Liver (tissue), 9 donors: ENCODE measurements around the gene ATP2C2. TPM values are rescaled to one million over a fixed set of nuclear protein-coding genes. Genes with fewer than 3 reads are reported as not detected.

Source experiments
- DNase-seq: peaks from one replicate; pipeline ENCODE4 v3.0.0-alpha.2; 2017; ENCODE audit warnings: low spot score
- H3K27ac ChIP-seq, 2 donors: one replicate each; pipeline ENCODE4 v1.7.0; 2013; ENCODE audit warnings: inconsistent platforms in 2 of 2, low read length in 2 of 2, control low read depth in 1 of 2, low read depth in 1 of 2, mild to moderate bottlenecking in 1 of 2
- H3K27me3 ChIP-seq, 4 donors: one replicate each; pipeline versions ENCODE4 v1.6.1 to v1.7.0; 2013; ENCODE audit warnings: low read length in 3 of 4, inconsistent platforms in 1 of 4, mild to moderate bottlenecking in 1 of 4, moderate library complexity in 1 of 4; ENCODE audit not compliant: control insufficient read depth in 4 of 4, insufficient read depth in 4 of 4
- H3K36me3 ChIP-seq, 4 donors: one replicate each; pipeline versions ENCODE4 v1.6.1 to v1.7.0; 2013; ENCODE audit warnings: low read length in 3 of 4, mild to moderate bottlenecking in 3 of 4, low read depth in 1 of 4, moderate library complexity in 1 of 4; ENCODE audit not compliant: control insufficient read depth in 4 of 4, insufficient read depth in 3 of 4
- H3K4me1 ChIP-seq, 4 donors: one replicate each; pipeline versions ENCODE4 v1.6.1 to v1.7.0; 2013; ENCODE audit warnings: low read length in 3 of 4, mild to moderate bottlenecking in 3 of 4, moderate library complexity in 1 of 4; ENCODE audit not compliant: control insufficient read depth in 4 of 4, insufficient read depth in 4 of 4
- H3K4me3 ChIP-seq, 3 donors: one replicate each; pipeline versions ENCODE4 v1.6.1 to v1.7.0; 2013; ENCODE audit warnings: low read length in 3 of 3, control low read depth in 1 of 3, low read depth in 1 of 3, mild to moderate bottlenecking in 1 of 3
- H3K9ac ChIP-seq, 2 donors: one replicate each; pipeline ENCODE4 v1.7.0; 2013; ENCODE audit warnings: low read length in 2 of 2, mild to moderate bottlenecking in 2 of 2, moderate library complexity in 2 of 2, control low read depth in 1 of 2, low read depth in 1 of 2
- H3K9me3 ChIP-seq, 4 donors: one replicate each; pipeline versions ENCODE4 v1.6.1 to v1.7.0; 2013; ENCODE audit warnings: low read length in 3 of 4; ENCODE audit not compliant: control insufficient read depth in 4 of 4
- EGR1 ChIP-seq, 2 donors: IDR thresholded peaks; 2 replicates each; pipeline ENCODE4 v1.6.1; 2016 to 2018; ENCODE audit warnings: antibody characterized with exemption in 2 of 2, low read depth in 2 of 2
- FOXA1 ChIP-seq: IDR thresholded peaks from 2 replicates; pipeline ENCODE4 v1.6.1; 2016; ENCODE audit warnings: antibody characterized with exemption
- FOXA2 ChIP-seq: IDR thresholded peaks from 2 replicates; pipeline ENCODE4 v1.6.1; 2016; ENCODE audit warnings: antibody characterized with exemption
- GABPA ChIP-seq, 2 donors: IDR thresholded peaks in 1 of 2; conservative IDR thresholded peaks in 1 of 2; 2 replicates each; pipeline ENCODE4 v1.6.1; 2016; ENCODE audit warnings: antibody characterized with exemption in 2 of 2, mild to moderate bottlenecking in 1 of 2, moderate library complexity in 1 of 2
- HNF4A ChIP-seq, 2 donors: conservative IDR thresholded peaks; 2 replicates each; pipeline ENCODE4 v1.6.1; 2016; ENCODE audit warnings: antibody characterized with exemption in 2 of 2, mild to moderate bottlenecking in 2 of 2
- HNF4G ChIP-seq: IDR thresholded peaks from 2 replicates; pipeline ENCODE4 v1.6.1; 2016; ENCODE audit warnings: antibody characterized with exemption
- JUND ChIP-seq, 2 donors: IDR thresholded peaks; 2 replicates each; pipeline ENCODE4 v1.6.1; 2016; ENCODE audit warnings: antibody characterized with exemption in 2 of 2
- NR2F2 ChIP-seq: IDR thresholded peaks from 2 replicates; pipeline ENCODE4 v1.6.1; 2016; ENCODE audit warnings: antibody characterized with exemption
- RAD21 ChIP-seq, 2 donors: IDR thresholded peaks; 2 replicates each; pipeline ENCODE4 v1.6.1; 2016; ENCODE audit warnings: antibody characterized with exemption in 2 of 2, mild to moderate bottlenecking in 2 of 2
- RXRA ChIP-seq, 2 donors: IDR thresholded peaks; 2 replicates each; pipeline ENCODE4 v1.6.1; 2017 to 2018; ENCODE audit warnings: antibody characterized with exemption in 2 of 2, mild to moderate bottlenecking in 1 of 2
- SP1 ChIP-seq: IDR thresholded peaks from 2 replicates; pipeline ENCODE4 v1.6.1; 2018; ENCODE audit warnings: antibody characterized with exemption, mild to moderate bottlenecking
- TAF1 ChIP-seq: conservative IDR thresholded peaks from 2 replicates; pipeline ENCODE4 v1.6.1; 2016; ENCODE audit warnings: antibody characterized with exemption, mild to moderate bottlenecking
- YY1 ChIP-seq: IDR thresholded peaks from 2 replicates; pipeline ENCODE4 v1.6.1; 2016; ENCODE audit warnings: antibody characterized with exemption, mild to moderate bottlenecking
- WGBS: extraction: QIAGEN DNeasy Blood & Tissue Kit; methylation state at CpG from one replicate; pipeline ENCODE4 v1.1.7; 2013; 5-methylcytosine and 5-hydroxymethylcytosine counted together
- polyA plus RNA-seq, 2 donors: library from polyadenylated mRNA; stranded (reverse) in 1 of 2; unstranded in 1 of 2; fragments of 200-250 nt in 1 of 2; fragments of >200 nt in 1 of 2; fragmentation: Nextera tagmentation in 1 of 2; extraction: Ambion mirVana in 1 of 2; gene quantifications; one replicate each; pipeline versions ENCODE4 v1.2.1 to v1.2.3, GENCODE V29; 2013 to 2015
- total RNA-seq, 2 donors: library from RNA; depleted of rRNA; stranded (reverse); fragments of >200 nt; gene quantifications; one replicate each; pipeline ENCODE4 v1.2.3, GENCODE V29; 2014
- TF ChIP-seq, protein P1 (sequence below): IDR thresholded peaks from 2 replicates; pipeline ENCODE4 v1.6.1; 2016; ENCODE audit warnings: antibody characterized with exemption
- TF ChIP-seq, protein P2 (sequence below): fragments of 150-350 bp; IDR thresholded peaks from 2 replicates; pipeline ENCODE4 v1.5.1; 2017; ENCODE audit warnings: improper control_type of control experiment, low read depth, low read length; ENCODE audit not compliant: missing input control
- TF ChIP-seq, protein P3 (sequence below): IDR thresholded peaks from 2 replicates; pipeline ENCODE4 v1.6.1; 2016; ENCODE audit warnings: antibody characterized with exemption
- TF ChIP-seq, protein P4 (sequence below): IDR thresholded peaks from 2 replicates; pipeline ENCODE4 v1.6.1; 2016; ENCODE audit warnings: antibody characterized with exemption, mild to moderate bottlenecking
- donor health status: healthy.
- donor health status: healthy.
- donor health status: healthy.
- donor health status: healthy.
- donor health status: healthy.

The ATP2C2 gene
- total and polyA plus RNA-seq, 4 donors = 0.05 to 0.33 (median 0.22) TPM

DNA sequence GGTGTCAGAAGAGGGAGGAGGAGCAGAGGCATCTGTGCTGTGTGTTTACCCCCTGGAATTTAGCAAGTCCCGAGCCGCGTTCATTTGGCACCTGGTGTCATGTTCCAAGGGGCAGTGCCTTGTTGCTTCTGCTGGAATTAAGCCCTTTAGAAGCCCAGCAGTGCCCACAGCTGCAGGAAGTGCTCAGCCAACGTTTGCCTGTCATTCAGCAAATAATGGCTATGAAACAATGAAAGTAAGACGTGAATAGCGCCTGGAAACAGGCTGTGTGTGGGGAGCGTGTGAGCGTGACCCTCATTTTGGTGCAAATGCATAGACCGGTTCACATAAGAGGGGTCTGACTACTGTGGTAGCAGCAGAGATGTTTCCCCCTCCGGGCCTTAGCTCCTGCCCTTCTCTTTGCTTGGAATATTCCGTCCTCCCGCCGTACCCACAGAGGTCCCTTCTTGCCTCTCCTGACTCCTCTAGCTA, 5.8 kb upstream of the ATP2C2 start:
- Histone ChIP-seq H3K36me3 (no peaks in the 10 kb centered on the region), H3K27me3 (peaks cover 0 to 4% (median 1%) of the 10 kb centered on the region in 4 donors), H3K9ac (no peak overlapping the region), H3K4me3 (no peak overlapping the region), H3K9me3 (no peaks in the 10 kb centered on the region), H3K4me1 (no peaks in the 10 kb centered on the region), H3K27ac (no peak overlapping the region)
- WGBS = 64% methylated on average over 13 of the region's 13 CpGs
- no peak for DNase-seq
- no peak for TF ChIP-seq HNF4A (conservative IDR thresholded peaks at IDR 0.05)
- no peak for TF ChIP-seq GABPA (IDR thresholded peaks at IDR 0.05 in 1 of 2, conservative IDR thresholded peaks at IDR 0.05 in 1 of 2)
- no peak for TF ChIP-seq YY1
- no peak for TF ChIP-seq JUND (IDR thresholded peaks at IDR 0.05)
- TF ChIP-seq, protein P1, sequence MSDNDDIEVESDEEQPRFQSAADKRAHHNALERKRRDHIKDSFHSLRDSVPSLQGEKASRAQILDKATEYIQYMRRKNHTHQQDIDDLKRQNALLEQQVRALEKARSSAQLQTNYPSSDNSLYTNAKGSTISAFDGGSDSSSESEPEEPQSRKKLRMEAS = no peak

DNA sequence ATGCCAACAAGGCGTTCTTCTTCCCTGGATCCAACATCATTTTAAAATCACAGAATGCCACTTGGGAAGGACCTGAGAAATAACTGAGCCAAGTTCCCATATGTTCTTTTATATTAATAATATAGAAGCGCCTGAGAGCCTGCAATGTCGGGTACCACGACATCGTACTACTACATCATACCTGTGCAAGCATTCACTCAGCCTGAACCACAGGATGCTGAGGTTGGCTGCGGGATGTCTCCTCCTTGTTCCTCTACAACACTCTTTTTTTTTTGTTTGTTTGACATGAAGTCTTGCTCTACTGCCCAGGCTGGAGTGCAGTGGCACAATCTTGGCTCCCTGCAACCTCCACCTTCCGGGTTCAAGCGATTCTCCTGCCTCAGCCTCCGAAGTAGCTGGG, 2.1 kb upstream of the ATP2C2 start:
- H3K27ac ChIP-seq = no peak overlapping the region
- H3K9me3 ChIP-seq = no peaks in the 10 kb centered on the region
- no peak for TF ChIP-seq NR2F2
- no peak for TF ChIP-seq EGR1 (IDR thresholded peaks at IDR 0.05; ENCODE audit: low read depth in 2 of 2)
- TF ChIP-seq HNF4A (conservative IDR thresholded peaks at IDR 0.05) = no peak
- TF ChIP-seq RAD21 (IDR thresholded peaks at IDR 0.05) = no peak
- TF ChIP-seq GABPA (IDR thresholded peaks at IDR 0.05 in 1 of 2, conservative IDR thresholded peaks at IDR 0.05 in 1 of 2) = no peak
- TF ChIP-seq, protein P2, sequence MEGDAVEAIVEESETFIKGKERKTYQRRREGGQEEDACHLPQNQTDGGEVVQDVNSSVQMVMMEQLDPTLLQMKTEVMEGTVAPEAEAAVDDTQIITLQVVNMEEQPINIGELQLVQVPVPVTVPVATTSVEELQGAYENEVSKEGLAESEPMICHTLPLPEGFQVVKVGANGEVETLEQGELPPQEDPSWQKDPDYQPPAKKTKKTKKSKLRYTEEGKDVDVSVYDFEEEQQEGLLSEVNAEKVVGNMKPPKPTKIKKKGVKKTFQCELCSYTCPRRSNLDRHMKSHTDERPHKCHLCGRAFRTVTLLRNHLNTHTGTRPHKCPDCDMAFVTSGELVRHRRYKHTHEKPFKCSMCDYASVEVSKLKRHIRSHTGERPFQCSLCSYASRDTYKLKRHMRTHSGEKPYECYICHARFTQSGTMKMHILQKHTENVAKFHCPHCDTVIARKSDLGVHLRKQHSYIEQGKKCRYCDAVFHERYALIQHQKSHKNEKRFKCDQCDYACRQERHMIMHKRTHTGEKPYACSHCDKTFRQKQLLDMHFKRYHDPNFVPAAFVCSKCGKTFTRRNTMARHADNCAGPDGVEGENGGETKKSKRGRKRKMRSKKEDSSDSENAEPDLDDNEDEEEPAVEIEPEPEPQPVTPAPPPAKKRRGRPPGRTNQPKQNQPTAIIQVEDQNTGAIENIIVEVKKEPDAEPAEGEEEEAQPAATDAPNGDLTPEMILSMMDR = no peak
- no peak for TF ChIP-seq YY1
- no peak for TF ChIP-seq FOXA1
- TF ChIP-seq RXRA (IDR thresholded peaks at IDR 0.05) = no peak
- TF ChIP-seq, protein P3, sequence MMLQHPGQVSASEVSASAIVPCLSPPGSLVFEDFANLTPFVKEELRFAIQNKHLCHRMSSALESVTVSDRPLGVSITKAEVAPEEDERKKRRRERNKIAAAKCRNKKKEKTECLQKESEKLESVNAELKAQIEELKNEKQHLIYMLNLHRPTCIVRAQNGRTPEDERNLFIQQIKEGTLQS = no peak
- TF ChIP-seq, protein P4, sequence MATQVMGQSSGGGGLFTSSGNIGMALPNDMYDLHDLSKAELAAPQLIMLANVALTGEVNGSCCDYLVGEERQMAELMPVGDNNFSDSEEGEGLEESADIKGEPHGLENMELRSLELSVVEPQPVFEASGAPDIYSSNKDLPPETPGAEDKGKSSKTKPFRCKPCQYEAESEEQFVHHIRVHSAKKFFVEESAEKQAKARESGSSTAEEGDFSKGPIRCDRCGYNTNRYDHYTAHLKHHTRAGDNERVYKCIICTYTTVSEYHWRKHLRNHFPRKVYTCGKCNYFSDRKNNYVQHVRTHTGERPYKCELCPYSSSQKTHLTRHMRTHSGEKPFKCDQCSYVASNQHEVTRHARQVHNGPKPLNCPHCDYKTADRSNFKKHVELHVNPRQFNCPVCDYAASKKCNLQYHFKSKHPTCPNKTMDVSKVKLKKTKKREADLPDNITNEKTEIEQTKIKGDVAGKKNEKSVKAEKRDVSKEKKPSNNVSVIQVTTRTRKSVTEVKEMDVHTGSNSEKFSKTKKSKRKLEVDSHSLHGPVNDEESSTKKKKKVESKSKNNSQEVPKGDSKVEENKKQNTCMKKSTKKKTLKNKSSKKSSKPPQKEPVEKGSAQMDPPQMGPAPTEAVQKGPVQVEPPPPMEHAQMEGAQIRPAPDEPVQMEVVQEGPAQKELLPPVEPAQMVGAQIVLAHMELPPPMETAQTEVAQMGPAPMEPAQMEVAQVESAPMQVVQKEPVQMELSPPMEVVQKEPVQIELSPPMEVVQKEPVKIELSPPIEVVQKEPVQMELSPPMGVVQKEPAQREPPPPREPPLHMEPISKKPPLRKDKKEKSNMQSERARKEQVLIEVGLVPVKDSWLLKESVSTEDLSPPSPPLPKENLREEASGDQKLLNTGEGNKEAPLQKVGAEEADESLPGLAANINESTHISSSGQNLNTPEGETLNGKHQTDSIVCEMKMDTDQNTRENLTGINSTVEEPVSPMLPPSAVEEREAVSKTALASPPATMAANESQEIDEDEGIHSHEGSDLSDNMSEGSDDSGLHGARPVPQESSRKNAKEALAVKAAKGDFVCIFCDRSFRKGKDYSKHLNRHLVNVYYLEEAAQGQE = no peak
- TF ChIP-seq, protein P1 = no peak
- no peak for TF ChIP-seq FOXA2
- TF ChIP-seq SP1 = no peak
- no peak for TF ChIP-seq TAF1
- no peak for TF ChIP-seq HNF4G
- DNase-seq = no peak
- peaks cover 2 to 9% (median 3%) of the 10 kb centered on the region in 4 donors for H3K27me3 ChIP-seq
- H3K36me3 ChIP-seq = no peaks in the 10 kb centered on the region
- H3K4me1 ChIP-seq = peaks cover 0 to 6% (median under 1%) of the 10 kb centered on the region in 4 donors
- H3K4me3 ChIP-seq = no peak overlapping the region
- WGBS = 81% methylated on average over 9 of the region's 9 CpGs
- H3K9ac ChIP-seq = no peak overlapping the region
